DOHH2 (cell line): ENCODE measurements around the gene NDUFC1.

Source experiments
- CTCF ChIP-seq: fragments of 200-600 bp; sonication (generic); IDR thresholded peaks from one replicate; pipeline ENCODE4 v1.5.1; 2014; ENCODE audit warnings: antibody characterized with exemption, mild to moderate bottlenecking, low read depth, low read length; ENCODE audit not compliant: poor library complexity, severe bottlenecking
- EZH2phosphoT487 ChIP-seq: fragments of 200-600 bp; sonication (generic); IDR thresholded peaks from 2 replicates; pipeline ENCODE4 v1.6.1; 2017; ENCODE audit warnings: borderline replicate concordance, mild to moderate bottlenecking, antibody characterized with exemption, low read length, moderate library complexity, mixed read lengths

GRCh38 chr4:139265654-139266053, 36.6 kb downstream of the NDUFC1 start:
- TF ChIP-seq CTCF: no peak
- no peak for TF ChIP-seq EZH2phosphoT487
